NOMO-1 treated with DMSO at 0.1 percent for 48 hours (cell line): Measurements from ENCODE around the gene OR2AG1.
"Not testable (repeated sequence)": the region's sequence is repeated elsewhere in the genome, so short reads cannot be mapped to it uniquely, and the experiment has no call there.

Experiments used
- DNase-seq: peaks from one replicate; lab custom pipeline; 2025; ENCODE audit not compliant: unreplicated experiment; lab: John Stamatoyannopoulos, UW

OR2AG1 gene

GRCh38 chr11:6790546-6790945 is 7.7 kb downstream of the OR2AG1 start:
- no peak for DNase-seq

GRCh38 chr11:6794639-6795038 is 11.8 kb downstream of the OR2AG1 start:
- no peak for DNase-seq

- no peak for DNase-seq
Measured at GRCh38 chr11:6799402-6799801, 16.6 kb downstream of the OR2AG1 start, which contains the start of gene OR6A2. OR6A2 (minus strand) TSS chr11:6799689; CDS start chr11:6795708, 3,981 bp downstream.

GRCh38 chr11:6801075-6801474 is 18.3 kb downstream of the OR2AG1 start:
- DNase-seq, result not testable (repeated sequence)

- peak; percentile 46 for DNase-seq
Measured at GRCh38 chr11:6812390-6813005, 29.7 kb downstream of the OR2AG1 start.

GRCh38 chr11:6813656-6814055 is 30.8 kb downstream of the OR2AG1 start:
- no peak for DNase-seq

GRCh38 chr11:6817694-6818093 is 34.9 kb downstream of the OR2AG1 start:
- no peak for DNase-seq

GRCh38 chr11:6818967-6819366 is 36.1 kb downstream of the OR2AG1 start:
- no peak for DNase-seq

- no peak for DNase-seq
Measured at GRCh38 chr11:6824136-6824823, 41.5 kb downstream of the OR2AG1 start.

- peak; percentile 26 for DNase-seq
Measured at GRCh38 chr11:6825231-6825744, 42.5 kb downstream of the OR2AG1 start.

- DNase-seq, result no peak
Measured at GRCh38 chr11:6828103-6828502, 45.3 kb downstream of the OR2AG1 start.

- DNase-seq, result no peak
Measured at GRCh38 chr11:6833356-6833755, 50.5 kb downstream of the OR2AG1 start.

- DNase-seq, result no peak
Measured at GRCh38 chr11:6834021-6834420, 51.2 kb downstream of the OR2AG1 start.
